Caco-2 (cell line): ENCODE data around the gene EPHB2. TPM values are rescaled to one million over a fixed set of nuclear protein-coding genes. Genes with fewer than 3 reads are reported as not detected.
A peak's percentile ranks its signal among the peaks of the same experiment; 100 is the strongest.

Source experiments
- BruUV-seq: library from RNA; stranded (reverse); fragments of 400-500 nt; replicated peaks from 2 replicates; lab custom pipeline; 2021; lab: Mats Ljungman, UMichigan
- CTCF ChIA-PET: fragments of 300-600 bp; sonication (Branson Sonifier 250); formaldehyde crosslinking; loops from one replicate; lab custom pipeline; 2022; ENCODE audit warnings: antibody characterized with exemption; lab: Charles Lee
- POLR2A ChIA-PET: fragments of 300-600 bp; sonication (Branson Sonifier 250); formaldehyde crosslinking; loops from one replicate; lab custom pipeline; 2022; ENCODE audit warnings: antibody characterized with exemption; lab: Charles Lee
- DNase-seq, 2 experiments: peaks; one replicate each; pipeline versions ENCODE4 v3.0.0 to v3.0.0-alpha.2; 2020 to 2022
- H3K27me3 ChIP-seq: replicated peaks from 2 replicates; pipeline ENCODE4 v1.6.0; 2011; ENCODE audit warnings: low read length; ENCODE audit not compliant: control insufficient read depth, insufficient read depth
- H3K36me3 ChIP-seq: 2 replicates; pipeline ENCODE4 v1.5.1; 2011; ENCODE audit warnings: low read length; ENCODE audit not compliant: control insufficient read depth, insufficient read depth
- H3K4me1 ChIP-seq: fragments of 250-450 bp; sonication (Bioruptor Pico); 2 replicates; pipeline ENCODE4 v1.5.1; 2020; ENCODE audit warnings: mild to moderate bottlenecking
- H3K4me3 ChIP-seq: 2 replicates; pipeline ENCODE4 v1.5.1; 2011; ENCODE audit warnings: low read depth, mild to moderate bottlenecking, control low read depth, low read length
- H3K9me3 ChIP-seq: fragments of 250-450 bp; sonication (Bioruptor Pico); 2 replicates; pipeline ENCODE4 v1.5.1; 2020; ENCODE audit warnings: mild to moderate bottlenecking, moderate library complexity
- H3K27ac Mint-ChIP-seq: one replicate; pipeline ENCODE4 v1.8.0; 2022; ENCODE audit warnings: mixed read lengths; ENCODE audit not compliant: unreplicated experiment
- H3K27me3 Mint-ChIP-seq: one replicate; pipeline ENCODE4 v1.8.0; 2022; ENCODE audit warnings: mixed read lengths; ENCODE audit not compliant: insufficient read depth, unreplicated experiment
- H3K36me3 Mint-ChIP-seq: one replicate; pipeline ENCODE4 v1.8.0; 2022; ENCODE audit warnings: mild to moderate bottlenecking, mixed read lengths; ENCODE audit not compliant: insufficient read depth, unreplicated experiment
- H3K4me1 Mint-ChIP-seq: one replicate; pipeline ENCODE4 v1.8.0; 2022; ENCODE audit warnings: low read depth, mixed read lengths; ENCODE audit not compliant: unreplicated experiment
- H3K4me3 Mint-ChIP-seq: one replicate; pipeline ENCODE4 v1.8.0; 2022; ENCODE audit warnings: mild to moderate bottlenecking, moderate library complexity, mixed read lengths; ENCODE audit not compliant: unreplicated experiment
- H3K9me3 Mint-ChIP-seq: one replicate; pipeline ENCODE4 v1.8.0; 2022; ENCODE audit warnings: mixed read lengths; ENCODE audit not compliant: unreplicated experiment
- CTCF ChIP-seq, 2 experiments: fragments of 200-600 bp in 1 of 2; IDR thresholded peaks; 1 replicate in 1 of 2; 2 replicates in 1 of 2; pipeline versions ENCODE4 v1.5.1 to v1.8.0; 2011 to 2022; ENCODE audit warnings: antibody characterized with exemption in 1 of 2, control low read depth in 1 of 2, inconsistent platforms in 1 of 2, low read depth in 1 of 2, low read length in 1 of 2, mild to moderate bottlenecking in 1 of 2, moderate library complexity in 1 of 2; ENCODE audit not compliant: insufficient read depth in 1 of 2, severe bottlenecking in 1 of 2, unreplicated experiment in 1 of 2
- intact Hi-C: fragments of 100-400 bp; cut with micrococcal nuclease; formaldehyde crosslinking; loops from one replicate; pipeline ENCODE4 v1.10.0; 2022; ENCODE audit not compliant: unreplicated experiment
- total RNA-seq: library from RNA; stranded (reverse); gene quantifications from 2 replicates; pipeline ENCODE4 v1.2.3, GENCODE V29; 2022

Gene EPHB2
- total RNA-seq, 1 experiment from 2014 or later, result 30.1 TPM

DNA sequence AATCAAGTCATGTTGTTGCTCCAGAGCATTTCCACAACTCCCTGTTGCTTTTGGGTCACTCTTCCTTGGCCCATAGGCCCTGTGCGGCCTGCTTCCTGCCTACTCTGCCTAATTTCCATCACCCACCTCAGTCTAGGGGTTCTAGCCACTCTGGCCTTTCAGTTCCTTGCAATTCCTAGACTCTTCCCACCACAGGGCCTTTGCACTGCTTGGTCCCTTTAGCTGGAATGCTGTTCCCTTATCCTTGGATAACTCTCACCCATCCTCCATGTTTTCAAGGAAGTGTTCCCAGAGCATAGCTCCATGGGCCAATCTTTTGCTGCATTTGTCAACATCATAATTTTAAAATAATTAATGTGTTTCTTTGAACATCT is 18.7 kb downstream of the EPHB2 start:
- POLR2A ChIA-PET, result no interaction called here
- no peaks in the 10 kb centered on the region for H3K9me3 ChIP-seq
- intact Hi-C loops, result no loop called here
- BruUV-seq, result no TSS peak
- no peaks in the 10 kb centered on the region for H3K36me3 ChIP-seq
- Mint-ChIP-seq H3K4me3 (no peak overlapping the region), H3K4me1 (no peaks in the 10 kb centered on the region), H3K9me3 (no peaks in the 10 kb centered on the region), H3K27ac (no peak overlapping the region), H3K27me3 (no peaks in the 10 kb centered on the region), H3K36me3 (no peaks in the 10 kb centered on the region)
- CTCF ChIA-PET, result interaction anchor here (1.2 kb wide), 1 partner anchor 22 kb away, joined by 3 read pairs; no protein-coding TSS in a partner anchor
- TF ChIP-seq CTCF (IDR thresholded peaks at IDR 0.05; ENCODE audit: insufficient read depth in 1 of 2, low read depth in 1 of 2, low read length in 1 of 2, severe bottlenecking in 1 of 2, unreplicated experiment in 1 of 2), result no peak
- no peak for DNase-seq
- no peaks in the 10 kb centered on the region for H3K27me3 ChIP-seq
- H3K4me3 ChIP-seq, result no peak overlapping the region
- H3K4me1 ChIP-seq, result peaks cover 4% of the 10 kb centered on the region; the same call in 1 of the 2 replicates

- TF ChIP-seq CTCF (IDR thresholded peaks at IDR 0.05; ENCODE audit: insufficient read depth in 1 of 2, low read depth in 1 of 2, low read length in 1 of 2, severe bottlenecking in 1 of 2, unreplicated experiment in 1 of 2), result no peak
- no peaks in the 10 kb centered on the region for H3K36me3 ChIP-seq
- H3K4me1 ChIP-seq, result peaks cover 4% of the 10 kb centered on the region; the same call in 1 of the 2 replicates
- Mint-ChIP-seq H3K36me3 (no peaks in the 10 kb centered on the region), H3K9me3 (no peaks in the 10 kb centered on the region), H3K27ac (no peak overlapping the region), H3K27me3 (no peaks in the 10 kb centered on the region), H3K4me1 (no peaks in the 10 kb centered on the region), H3K4me3 (no peak overlapping the region)
- no peak overlapping the region for H3K4me3 ChIP-seq
- intact Hi-C loops, result no loop called here
- POLR2A ChIA-PET, result no interaction called here
- no TSS peak for BruUV-seq
- H3K9me3 ChIP-seq, result no peaks in the 10 kb centered on the region
- CTCF ChIA-PET, result interaction anchor here (1.0 kb wide), 1 partner anchor 25 kb away, joined by 3 read pairs; no protein-coding TSS in a partner anchor
- DNase-seq, result no peak
- no peaks in the 10 kb centered on the region for H3K27me3 ChIP-seq
Observed at GRCh38 chr1:22729912-22730311, 19.3 kb downstream of the EPHB2 start.

- H3K27ac Mint-ChIP-seq, result no peak overlapping the region
Observed at GRCh38 chr1:22731924-22732720, 21.5 kb downstream of the EPHB2 start.

More at GRCh38 chr1:22731924-22732720, 21.5 kb downstream of the EPHB2 start:
- H3K27me3 Mint-ChIP-seq, result no peaks in the 10 kb centered on the region
- ChIA-PET POLR2A (no interaction called here), CTCF (interaction anchor here (0.7 to 1.6 kb wide), 6 partner anchors 15 to 63 kb away, joined by 3 to 30 read pairs (median 4); no protein-coding TSS in a partner anchor)
- H3K4me1 ChIP-seq, result peaks cover 4% of the 10 kb centered on the region; the same call in 1 of the 2 replicates
- intact Hi-C loops, result loop anchor here (1.0 kb wide), 2 partner anchors 28 to 58 kb away; no protein-coding TSS in a partner anchor
- no TSS peak for BruUV-seq
- no peak overlapping the region for H3K4me3 ChIP-seq
- H3K9me3 ChIP-seq, result no peaks in the 10 kb centered on the region
- no peak overlapping the region for H3K4me3 Mint-ChIP-seq
- no peaks in the 10 kb centered on the region for H3K36me3 ChIP-seq
- H3K4me1 Mint-ChIP-seq, result no peaks in the 10 kb centered on the region
- peak; percentile 47 to 63 for TF ChIP-seq CTCF (IDR thresholded peaks at IDR 0.05; ENCODE audit: insufficient read depth in 1 of 2, low read depth in 1 of 2, low read length in 1 of 2, severe bottlenecking in 1 of 2, unreplicated experiment in 1 of 2)
- no peaks in the 10 kb centered on the region for H3K27me3 ChIP-seq
- peak in 1 of 2 experiments; percentile 43 for DNase-seq
- no peaks in the 10 kb centered on the region for H3K9me3 Mint-ChIP-seq
- no peaks in the 10 kb centered on the region for H3K36me3 Mint-ChIP-seq
